ENCODE data around the gene CYP39A1. TPM values are rescaled to one million over a fixed set of nuclear protein-coding genes. Genes with fewer than 3 reads are reported as not detected.
"Not testable (repeated sequence)": the region's sequence is repeated elsewhere in the genome, so short reads cannot be mapped to it uniquely, and the experiment has no call there.

The CYP39A1 gene
- total RNA-seq, 6 experiments from 2014 or later: not detected

GRCh38 chr6:46648869-46649492 is 3.6 kb downstream of the CYP39A1 start:
- Mint-ChIP-seq H3K9me3 (no peaks in the 10 kb centered on the region), H3K4me3 (no peak overlapping the region), H3K36me3 (ENCODE audit: low read depth) (no peaks in the 10 kb centered on the region), H3K27ac (no peak overlapping the region), H3K27me3 (ENCODE audit: insufficient read depth) (peaks cover 4% of the 10 kb centered on the region), H3K4me1 (ENCODE audit: low read depth) (peaks cover 15% of the 10 kb centered on the region)
- TF ChIP-seq, protein P1, sequence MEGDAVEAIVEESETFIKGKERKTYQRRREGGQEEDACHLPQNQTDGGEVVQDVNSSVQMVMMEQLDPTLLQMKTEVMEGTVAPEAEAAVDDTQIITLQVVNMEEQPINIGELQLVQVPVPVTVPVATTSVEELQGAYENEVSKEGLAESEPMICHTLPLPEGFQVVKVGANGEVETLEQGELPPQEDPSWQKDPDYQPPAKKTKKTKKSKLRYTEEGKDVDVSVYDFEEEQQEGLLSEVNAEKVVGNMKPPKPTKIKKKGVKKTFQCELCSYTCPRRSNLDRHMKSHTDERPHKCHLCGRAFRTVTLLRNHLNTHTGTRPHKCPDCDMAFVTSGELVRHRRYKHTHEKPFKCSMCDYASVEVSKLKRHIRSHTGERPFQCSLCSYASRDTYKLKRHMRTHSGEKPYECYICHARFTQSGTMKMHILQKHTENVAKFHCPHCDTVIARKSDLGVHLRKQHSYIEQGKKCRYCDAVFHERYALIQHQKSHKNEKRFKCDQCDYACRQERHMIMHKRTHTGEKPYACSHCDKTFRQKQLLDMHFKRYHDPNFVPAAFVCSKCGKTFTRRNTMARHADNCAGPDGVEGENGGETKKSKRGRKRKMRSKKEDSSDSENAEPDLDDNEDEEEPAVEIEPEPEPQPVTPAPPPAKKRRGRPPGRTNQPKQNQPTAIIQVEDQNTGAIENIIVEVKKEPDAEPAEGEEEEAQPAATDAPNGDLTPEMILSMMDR (IDR thresholded peaks at IDR 0.05): no peak
- no peak for DNase-seq

- not testable (repeated sequence) for H3K27me3 Mint-ChIP-seq (ENCODE audit: insufficient read depth); H3K27ac Mint-ChIP-seq; H3K4me3 Mint-ChIP-seq; DNase-seq; H3K36me3 Mint-ChIP-seq (ENCODE audit: low read depth); H3K9me3 Mint-ChIP-seq; H3K4me1 Mint-ChIP-seq (ENCODE audit: low read depth)
Observed at GRCh38 chr6:46648108-46648507, 4.5 kb downstream of the CYP39A1 start.

- no peak for DNase-seq
- no peaks in the 10 kb centered on the region for H3K9me3 Mint-ChIP-seq
- no peaks in the 10 kb centered on the region for H3K4me1 Mint-ChIP-seq (ENCODE audit: low read depth)
- TF ChIP-seq, protein P1 (IDR thresholded peaks at IDR 0.05): no peak
- H3K27me3 Mint-ChIP-seq (ENCODE audit: insufficient read depth): no peaks in the 10 kb centered on the region; the same call in 1 of the 2 replicates
- H3K4me3 Mint-ChIP-seq: no peak overlapping the region
- H3K36me3 Mint-ChIP-seq (ENCODE audit: low read depth): no peaks in the 10 kb centered on the region
- H3K27ac Mint-ChIP-seq: no peak overlapping the region
Observed at GRCh38 chr6:46645265-46645664, 7.4 kb downstream of the CYP39A1 start.

DNA sequence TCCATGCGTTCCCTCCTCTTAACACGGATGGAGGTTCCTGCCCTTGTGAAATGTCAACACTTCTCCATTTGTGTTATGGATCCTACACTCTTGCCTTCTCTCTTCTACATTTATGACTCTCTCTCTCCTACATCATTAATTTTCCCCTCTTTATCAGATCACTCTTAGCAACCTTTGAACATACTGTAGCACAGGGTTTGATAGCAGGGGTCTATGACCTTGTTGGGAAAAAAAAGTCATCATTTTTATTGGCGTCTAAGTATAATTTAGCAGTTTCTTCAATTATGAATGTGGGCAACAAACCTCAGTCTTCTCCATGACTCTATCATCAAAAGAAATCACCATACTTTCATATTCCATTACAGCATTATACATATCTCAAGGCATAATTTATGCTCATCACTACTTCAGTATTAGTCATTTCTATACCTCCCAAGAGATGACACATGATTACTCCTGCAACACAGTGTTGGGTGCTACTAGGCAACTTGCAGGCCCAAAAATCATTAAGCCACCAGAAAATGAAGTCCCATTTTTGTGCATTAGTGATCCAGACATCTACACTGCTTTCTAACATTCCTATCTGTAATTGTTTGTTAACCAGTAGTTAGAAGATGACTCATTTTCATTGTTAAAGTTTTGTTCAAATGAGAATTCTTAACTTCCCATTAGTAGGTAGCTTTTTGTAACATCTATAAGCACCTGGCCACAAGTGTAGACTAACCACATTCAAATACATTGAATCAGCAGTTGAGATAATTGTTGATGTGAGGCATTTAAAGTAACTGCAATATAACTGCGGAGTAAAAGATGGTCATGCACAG is 9.5 kb downstream of the CYP39A1 start:
- H3K27me3 Mint-ChIP-seq (ENCODE audit: insufficient read depth): peaks cover 5% of the 10 kb centered on the region
- H3K4me3 Mint-ChIP-seq: no peak overlapping the region
- no peak overlapping the region for H3K27ac Mint-ChIP-seq
- no peaks in the 10 kb centered on the region for H3K36me3 Mint-ChIP-seq (ENCODE audit: low read depth)
- no peaks in the 10 kb centered on the region for H3K9me3 Mint-ChIP-seq
- DNase-seq: no peak
- TF ChIP-seq, protein P1 (IDR thresholded peaks at IDR 0.05): no peak
- H3K4me1 Mint-ChIP-seq (ENCODE audit: low read depth): no peaks in the 10 kb centered on the region

GRCh38 chr6:46638650-46639049 is 14.0 kb downstream of the CYP39A1 start:
- Mint-ChIP-seq H3K27ac (no peak overlapping the region), H3K4me3 (no peak overlapping the region), H3K27me3 (ENCODE audit: insufficient read depth) (peaks cover 5% of the 10 kb centered on the region), H3K4me1 (ENCODE audit: low read depth) (no peaks in the 10 kb centered on the region), H3K9me3 (no peaks in the 10 kb centered on the region), H3K36me3 (ENCODE audit: low read depth) (no peaks in the 10 kb centered on the region)
- DNase-seq: no peak
- TF ChIP-seq, protein P1 (IDR thresholded peaks at IDR 0.05): no peak

- Mint-ChIP-seq H3K27ac (no peak overlapping the region), H3K27me3 (ENCODE audit: insufficient read depth) (peaks cover 5% of the 10 kb centered on the region), H3K4me3 (no peak overlapping the region), H3K9me3 (no peaks in the 10 kb centered on the region), H3K4me1 (ENCODE audit: low read depth) (no peaks in the 10 kb centered on the region), H3K36me3 (ENCODE audit: low read depth) (no peaks in the 10 kb centered on the region)
- TF ChIP-seq, protein P1 (IDR thresholded peaks at IDR 0.05): no peak
- DNase-seq: no peak
Observed at GRCh38 chr6:46637933-46638332, 14.7 kb downstream of the CYP39A1 start.

All from HFFc6 (cell line).